ENCODE measurements around the gene ATP13A4.
"Not testable (repeated sequence)": the region's sequence is repeated elsewhere in the genome, so short reads cannot be mapped to it uniquely, and the experiment has no call there.

Gene ATP13A4

GRCh38 chr3:193556841-193557240 is 2.1 kb upstream of the ATP13A4 start:
- H3K9me3 ChIP-seq (ENCODE audit: control insufficient read depth, insufficient read depth, low read length): no peaks in the 10 kb centered on the region
- no peaks in the 10 kb centered on the region for H3K36me3 ChIP-seq (ENCODE audit: control insufficient read depth, insufficient read depth, low read length)
- no peaks in the 10 kb centered on the region for H3K27me3 ChIP-seq (ENCODE audit: control insufficient read depth, insufficient read depth, low read length)
- no peak overlapping the region for H3K9ac ChIP-seq (ENCODE audit: low read depth, low read length)
- H3K27ac ChIP-seq (ENCODE audit: low read depth, low read length): no peak overlapping the region
- H3K4me1 ChIP-seq (ENCODE audit: control insufficient read depth, insufficient read depth, low read length): peaks cover 10% of the 10 kb centered on the region
- H3K4me3 ChIP-seq (ENCODE audit: low read depth, low read length): no peak overlapping the region

- H3K4me1 ChIP-seq (ENCODE audit: control insufficient read depth, insufficient read depth, low read length): peaks cover 13% of the 10 kb centered on the region
- H3K9me3 ChIP-seq (ENCODE audit: control insufficient read depth, insufficient read depth, low read length): no peaks in the 10 kb centered on the region
- H3K27ac ChIP-seq (ENCODE audit: low read depth, low read length): no peak overlapping the region
- H3K4me3 ChIP-seq (ENCODE audit: low read depth, low read length): no peak overlapping the region
- H3K27me3 ChIP-seq (ENCODE audit: control insufficient read depth, insufficient read depth, low read length): no peaks in the 10 kb centered on the region
- H3K36me3 ChIP-seq (ENCODE audit: control insufficient read depth, insufficient read depth, low read length): no peaks in the 10 kb centered on the region
- no peak overlapping the region for H3K9ac ChIP-seq (ENCODE audit: low read depth, low read length)
These were observed 1.1 kb downstream of the ATP13A4 start for GRCh38 chr3:193553586-193553985.

GRCh38 chr3:193552923-193553322 is 1.8 kb downstream of the ATP13A4 start:
- Histone ChIP-seq H3K4me3 (ENCODE audit: low read depth, low read length) (no peak overlapping the region), H3K27me3 (ENCODE audit: control insufficient read depth, insufficient read depth, low read length) (no peaks in the 10 kb centered on the region), H3K9ac (ENCODE audit: low read depth, low read length) (no peak overlapping the region), H3K4me1 (ENCODE audit: control insufficient read depth, insufficient read depth, low read length) (peaks cover 16% of the 10 kb centered on the region), H3K36me3 (ENCODE audit: control insufficient read depth, insufficient read depth, low read length) (no peaks in the 10 kb centered on the region), H3K27ac (ENCODE audit: low read depth, low read length) (no peak overlapping the region), H3K9me3 (ENCODE audit: control insufficient read depth, insufficient read depth, low read length) (no peaks in the 10 kb centered on the region)

- no peak overlapping the region for H3K9ac ChIP-seq (ENCODE audit: low read depth, low read length)
- H3K36me3 ChIP-seq (ENCODE audit: control insufficient read depth, insufficient read depth, low read length): no peaks in the 10 kb centered on the region
- H3K9me3 ChIP-seq (ENCODE audit: control insufficient read depth, insufficient read depth, low read length): no peaks in the 10 kb centered on the region
- H3K4me3 ChIP-seq (ENCODE audit: low read depth, low read length): no peak overlapping the region
- H3K27me3 ChIP-seq (ENCODE audit: control insufficient read depth, insufficient read depth, low read length): no peaks in the 10 kb centered on the region
- no peak overlapping the region for H3K27ac ChIP-seq (ENCODE audit: low read depth, low read length)
- peaks cover 6% of the 10 kb centered on the region; the same call in 1 of the 2 replicates for H3K4me1 ChIP-seq (ENCODE audit: control insufficient read depth, insufficient read depth, low read length)
These were observed 6.3 kb downstream of the ATP13A4 start for GRCh38 chr3:193548406-193548805.

GRCh38 chr3:193546129-193546528 is 8.6 kb downstream of the ATP13A4 start:
- H3K36me3 ChIP-seq (ENCODE audit: control insufficient read depth, insufficient read depth, low read length): no peaks in the 10 kb centered on the region
- H3K27me3 ChIP-seq (ENCODE audit: control insufficient read depth, insufficient read depth, low read length): no peaks in the 10 kb centered on the region
- H3K9ac ChIP-seq (ENCODE audit: low read depth, low read length): no peak overlapping the region
- peaks cover 6% of the 10 kb centered on the region; the same call in 1 of the 2 replicates for H3K4me1 ChIP-seq (ENCODE audit: control insufficient read depth, insufficient read depth, low read length)
- no peaks in the 10 kb centered on the region for H3K9me3 ChIP-seq (ENCODE audit: control insufficient read depth, insufficient read depth, low read length)
- no peak overlapping the region for H3K4me3 ChIP-seq (ENCODE audit: low read depth, low read length)
- H3K27ac ChIP-seq (ENCODE audit: low read depth, low read length): no peak overlapping the region

GRCh38 chr3:193545304-193545703 is 9.4 kb downstream of the ATP13A4 start:
- Histone ChIP-seq H3K36me3 (ENCODE audit: control insufficient read depth, insufficient read depth, low read length) (no peaks in the 10 kb centered on the region), H3K9ac (ENCODE audit: low read depth, low read length) (no peak overlapping the region), H3K4me1 (ENCODE audit: control insufficient read depth, insufficient read depth, low read length) (peaks cover 6% of the 10 kb centered on the region; the same call in 1 of the 2 replicates), H3K27me3 (ENCODE audit: control insufficient read depth, insufficient read depth, low read length) (no peaks in the 10 kb centered on the region), H3K27ac (ENCODE audit: low read depth, low read length) (no peak overlapping the region), H3K9me3 (ENCODE audit: control insufficient read depth, insufficient read depth, low read length) (no peaks in the 10 kb centered on the region), H3K4me3 (ENCODE audit: low read depth, low read length) (no peak overlapping the region)

GRCh38 chr3:193544289-193544688 is 10.4 kb downstream of the ATP13A4 start:
- Histone ChIP-seq H3K9me3 (ENCODE audit: control insufficient read depth, insufficient read depth, low read length) (no peaks in the 10 kb centered on the region), H3K27me3 (ENCODE audit: control insufficient read depth, insufficient read depth, low read length) (no peaks in the 10 kb centered on the region), H3K4me3 (ENCODE audit: low read depth, low read length) (no peak overlapping the region), H3K9ac (ENCODE audit: low read depth, low read length) (no peak overlapping the region), H3K27ac (ENCODE audit: low read depth, low read length) (no peak overlapping the region), H3K36me3 (ENCODE audit: control insufficient read depth, insufficient read depth, low read length) (no peaks in the 10 kb centered on the region), H3K4me1 (ENCODE audit: control insufficient read depth, insufficient read depth, low read length) (peaks cover 6% of the 10 kb centered on the region; the same call in 1 of the 2 replicates)

- Histone ChIP-seq H3K9me3 (ENCODE audit: control insufficient read depth, insufficient read depth, low read length) (no peaks in the 10 kb centered on the region), H3K27me3 (ENCODE audit: control insufficient read depth, insufficient read depth, low read length) (no peaks in the 10 kb centered on the region), H3K4me3 (ENCODE audit: low read depth, low read length) (no peak overlapping the region), H3K4me1 (ENCODE audit: control insufficient read depth, insufficient read depth, low read length) (no peaks in the 10 kb centered on the region), H3K9ac (ENCODE audit: low read depth, low read length) (no peak overlapping the region), H3K27ac (ENCODE audit: low read depth, low read length) (no peak overlapping the region), H3K36me3 (ENCODE audit: control insufficient read depth, insufficient read depth, low read length) (no peaks in the 10 kb centered on the region)
These were observed 24.2 kb downstream of the ATP13A4 start for GRCh38 chr3:193530231-193531165.

GRCh38 chr3:193526085-193526484 is 28.6 kb downstream of the ATP13A4 start:
- H3K4me3 ChIP-seq (ENCODE audit: low read depth, low read length); H3K4me1 ChIP-seq (ENCODE audit: control insufficient read depth, insufficient read depth, low read length); H3K36me3 ChIP-seq (ENCODE audit: control insufficient read depth, insufficient read depth, low read length); H3K9ac ChIP-seq (ENCODE audit: low read depth, low read length); H3K9me3 ChIP-seq (ENCODE audit: control insufficient read depth, insufficient read depth, low read length); H3K27me3 ChIP-seq (ENCODE audit: control insufficient read depth, insufficient read depth, low read length); H3K27ac ChIP-seq (ENCODE audit: low read depth, low read length): not testable (repeated sequence)

- Histone ChIP-seq H3K27me3 (ENCODE audit: control insufficient read depth, insufficient read depth, low read length) (no peaks in the 10 kb centered on the region), H3K4me3 (ENCODE audit: low read depth, low read length) (no peak overlapping the region), H3K27ac (ENCODE audit: low read depth, low read length) (no peak overlapping the region), H3K36me3 (ENCODE audit: control insufficient read depth, insufficient read depth, low read length) (no peaks in the 10 kb centered on the region), H3K4me1 (ENCODE audit: control insufficient read depth, insufficient read depth, low read length) (no peaks in the 10 kb centered on the region), H3K9ac (ENCODE audit: low read depth, low read length) (no peak overlapping the region), H3K9me3 (ENCODE audit: control insufficient read depth, insufficient read depth, low read length) (no peaks in the 10 kb centered on the region)
These were observed 32.2 kb downstream of the ATP13A4 start for GRCh38 chr3:193522473-193522872.

- no peak overlapping the region for H3K27ac ChIP-seq (ENCODE audit: low read depth, low read length)
- H3K27me3 ChIP-seq (ENCODE audit: control insufficient read depth, insufficient read depth, low read length): no peaks in the 10 kb centered on the region
- H3K9me3 ChIP-seq (ENCODE audit: control insufficient read depth, insufficient read depth, low read length): no peaks in the 10 kb centered on the region
- no peak overlapping the region for H3K4me3 ChIP-seq (ENCODE audit: low read depth, low read length)
- no peaks in the 10 kb centered on the region for H3K4me1 ChIP-seq (ENCODE audit: control insufficient read depth, insufficient read depth, low read length)
- no peaks in the 10 kb centered on the region for H3K36me3 ChIP-seq (ENCODE audit: control insufficient read depth, insufficient read depth, low read length)
- H3K9ac ChIP-seq (ENCODE audit: low read depth, low read length): no peak overlapping the region
These were observed 34.0 kb downstream of the ATP13A4 start for GRCh38 chr3:193520738-193521137.

Data from HUES48 (cell line).